H1 (cell line): ENCODE measurements around the gene AFG1L. TPM values are rescaled to one million over a fixed set of nuclear protein-coding genes. Genes with fewer than 3 reads are reported as not detected.
"Not testable (repeated sequence)": the region's sequence is repeated elsewhere in the genome, so short reads cannot be mapped to it uniquely, and the experiment has no call there.

Experiments used
- CTCF ChIA-PET: fragments of 300-600 bp; sonication (Branson Sonifier 250); formaldehyde crosslinking; loops from one replicate; lab custom pipeline; 2021; ENCODE audit not compliant: partially characterized antibody; lab: Charles Lee
- POLR2A ChIA-PET: fragments of 300-600 bp; sonication (Branson Sonifier 250); formaldehyde crosslinking; loops from one replicate; lab custom pipeline; 2021; ENCODE audit warnings: inconsistent platforms; ENCODE audit not compliant: partially characterized antibody; lab: Charles Lee
- DNase-seq, 2 experiments: peaks; one replicate each; pipeline versions ENCODE4 v3.0.0 to v3.0.0-alpha.2; 2010 to 2022; ENCODE audit warnings: low spot score in 2 of 2, low read depth in 1 of 2, mixed read lengths in 1 of 2
- FAIRE-seq: peaks from 2 replicates; lab custom pipeline; 2011; peaks lifted over from hg19 to GRCh38; lab: Jason Lieb, UNC
- H2AFZ ChIP-seq: 2 replicates; pipeline ENCODE4 v1.8.1; 2012; ENCODE audit warnings: low read length, inconsistent platforms
- H2AK5ac ChIP-seq: 2 replicates; pipeline ENCODE4 v1.6.1; 2013; ENCODE audit warnings: low read depth, low read length
- H2BK120ac ChIP-seq: replicated peaks from 2 replicates; pipeline ENCODE3; 2013; ENCODE audit warnings: low read depth, low read length, inconsistent platforms
- H2BK12ac ChIP-seq: 2 replicates; pipeline ENCODE4 v1.6.1; 2013; ENCODE audit warnings: low read depth, low read length
- H2BK15ac ChIP-seq: 2 replicates; pipeline ENCODE4 v1.6.1; 2013; ENCODE audit warnings: low read length
- H2BK20ac ChIP-seq: 2 replicates; pipeline ENCODE4 v1.6.1; 2013; ENCODE audit warnings: low read length
- H2BK5ac ChIP-seq: 2 replicates; pipeline ENCODE4 v1.6.1; 2013; ENCODE audit warnings: low read depth, low read length
- H3K14ac ChIP-seq: 2 replicates; pipeline ENCODE4 v1.6.1; 2013; ENCODE audit warnings: inconsistent platforms; ENCODE audit not compliant: insufficient read length
- H3K18ac ChIP-seq: 2 replicates; pipeline ENCODE4 v1.6.1; 2013; ENCODE audit warnings: low read length; ENCODE audit errors: extremely low read depth
- H3K23ac ChIP-seq: 2 replicates; pipeline ENCODE4 v1.6.1; 2013; ENCODE audit warnings: inconsistent platforms; ENCODE audit not compliant: insufficient read length
- H3K23me2 ChIP-seq: 2 replicates; pipeline ENCODE4 v1.6.1; 2013; ENCODE audit warnings: low read depth, low read length
- H3K27ac ChIP-seq: 2 replicates; pipeline ENCODE4 v1.6.1; 2011; ENCODE audit warnings: low read depth, low read length, inconsistent platforms
- H3K27me3 ChIP-seq, 4 experiments: replicated peaks in 1 of 4; 1 replicate in 1 of 4; 2 replicates in 3 of 4; pipeline versions ENCODE4 v1.6.1 to v1.8.1; 2011 to 2013; ENCODE audit warnings: low read length in 3 of 4, mild to moderate bottlenecking in 3 of 4, inconsistent platforms in 2 of 4, mixed read lengths in 2 of 4, moderate library complexity in 1 of 4; ENCODE audit not compliant: control insufficient read depth in 3 of 4, insufficient read depth in 3 of 4; ENCODE audit errors: extremely low read depth in 1 of 4
- H3K36me3 ChIP-seq, 4 experiments: 2 replicates each; pipeline versions ENCODE4 v1.6.1 to v1.8.1; 2011 to 2013; ENCODE audit warnings: mild to moderate bottlenecking in 4 of 4, low read length in 3 of 4, moderate library complexity in 2 of 4, control low read depth in 1 of 4, inconsistent platforms in 1 of 4; ENCODE audit not compliant: insufficient read depth in 4 of 4, control insufficient read depth in 2 of 4
- H3K4ac ChIP-seq: replicated peaks from 2 replicates; pipeline ENCODE3; 2013; ENCODE audit warnings: low read length, low read depth, mixed read lengths, inconsistent platforms; ENCODE audit not compliant: insufficient read length
- H3K4me1 ChIP-seq, 4 experiments: replicated peaks in 1 of 4; 1 replicate in 1 of 4; 2 replicates in 3 of 4; pipeline versions ENCODE4 v1.6.1 to v1.8.1; 2011 to 2013; ENCODE audit warnings: low read length in 3 of 4, inconsistent platforms in 2 of 4, mixed read lengths in 1 of 4; ENCODE audit not compliant: insufficient read depth in 4 of 4, control insufficient read depth in 3 of 4
- H3K4me2 ChIP-seq, 2 experiments: 2 replicates each; pipeline versions ENCODE4 v1.6.1 to v1.8.1; 2011 to 2013; ENCODE audit warnings: low read depth in 2 of 2, low read length in 2 of 2, control low read depth in 1 of 2, inconsistent platforms in 1 of 2, mild to moderate bottlenecking in 1 of 2; ENCODE audit not compliant: insufficient read depth in 1 of 2
- H3K4me3 ChIP-seq, 4 experiments: fragments of 200-600, 300-600 bp in 1 of 4; sonication (generic), shearing (Covaris generic), sonication (Bioruptor Twin) in 1 of 4; 2 replicates each; pipeline versions ENCODE4 v1.5.1 to v1.8.1; 2011 to 2016; ENCODE audit warnings: low read length in 4 of 4, low read depth in 3 of 4, control low read depth in 2 of 4, inconsistent platforms in 2 of 4, mild to moderate bottlenecking in 2 of 4, mixed read lengths in 1 of 4, moderate library complexity in 1 of 4; ENCODE audit not compliant: insufficient read depth in 2 of 4; ENCODE audit errors: extremely low read depth in 1 of 4
- H3K56ac ChIP-seq: replicated peaks from 2 replicates; pipeline ENCODE3; 2013; ENCODE audit warnings: low read depth, mild to moderate bottlenecking, mixed read lengths, low read length, inconsistent platforms; ENCODE audit not compliant: insufficient read length
- H3K79me1 ChIP-seq: 2 replicates; pipeline ENCODE4 v1.6.1; 2013; ENCODE audit warnings: low read depth, low read length, control low read depth
- H3K79me2 ChIP-seq, 2 experiments: 2 replicates each; pipeline versions ENCODE4 v1.6.1 to v1.8.1; 2012 to 2013; ENCODE audit warnings: low read length in 2 of 2, mild to moderate bottlenecking in 2 of 2, inconsistent platforms in 1 of 2; ENCODE audit not compliant: insufficient read depth in 2 of 2, control insufficient read depth in 1 of 2
- H3K9ac ChIP-seq, 4 experiments: replicated peaks in 1 of 4; 1 replicate in 1 of 4; 2 replicates in 3 of 4; pipeline versions ENCODE4 v1.6.1 to v1.8.1; 2011 to 2013; ENCODE audit warnings: low read depth in 3 of 4, low read length in 3 of 4, control low read depth in 2 of 4, mild to moderate bottlenecking in 2 of 4, moderate library complexity in 2 of 4, inconsistent platforms in 1 of 4; ENCODE audit errors: extremely low read depth in 1 of 4
- H3K9me3 ChIP-seq, 2 experiments: 2 replicates each; pipeline versions ENCODE4 v1.6.1 to v1.8.1; 2012 to 2013; ENCODE audit warnings: mild to moderate bottlenecking in 2 of 2, moderate library complexity in 2 of 2, control low read depth in 1 of 2, inconsistent platforms in 1 of 2, low read depth in 1 of 2, low read length in 1 of 2, mixed read lengths in 1 of 2; ENCODE audit not compliant: insufficient read depth in 2 of 2
- H4K20me1 ChIP-seq, 2 experiments: replicated peaks in 1 of 2; 2 replicates each; pipeline versions ENCODE3 to v1.8.1; 2011 to 2013; ENCODE audit warnings: inconsistent platforms in 2 of 2, low read length in 2 of 2, mild to moderate bottlenecking in 1 of 2; ENCODE audit not compliant: insufficient read depth in 2 of 2, control insufficient read depth in 1 of 2
- H4K5ac ChIP-seq: 2 replicates; pipeline ENCODE4 v1.6.1; 2013; ENCODE audit warnings: low read length, low read depth, mixed read lengths, inconsistent platforms; ENCODE audit not compliant: insufficient read length
- H4K8ac ChIP-seq: 2 replicates; pipeline ENCODE4 v1.8.0; 2013; ENCODE audit warnings: mild to moderate bottlenecking, moderate library complexity, low read length, inconsistent platforms; ENCODE audit not compliant: insufficient read depth; ENCODE audit errors: extremely low read depth
- H4K91ac ChIP-seq: replicated peaks from 2 replicates; pipeline ENCODE3; 2013; ENCODE audit warnings: low read length, mixed read lengths, inconsistent platforms; ENCODE audit not compliant: insufficient read length
- WGBS, 2 experiments: shearing (Covaris generic) in 1 of 2; methylation state at CpG; one replicate each; pipeline versions ENCODE4 v1.1.6 to v1.1.7; 2013 to 2015; ENCODE audit warnings: low lambda C conversion rate in 2 of 2, mixed read lengths in 2 of 2, inconsistent platforms in 1 of 2, low coverage in 1 of 2, missing lambda C conversion rate in 1 of 2; ENCODE audit not compliant: insufficient replicate concordance in 2 of 2, insufficient coverage in 1 of 2, insufficient read length in 1 of 2; ENCODE audit errors: extremely low coverage in 1 of 2, missing lambda C conversion rate in 1 of 2; 5-methylcytosine and 5-hydroxymethylcytosine counted together
- polyA plus RNA-seq, 7 experiments: library from polyadenylated mRNA; depleted of rRNA in 3 of 7; stranded (reverse) in 5 of 7; unstranded in 2 of 7; fragments of >200 nt in 5 of 7; fragments of 200-250 nt in 2 of 7; gene quantifications; 1 replicate in 5 of 7; 2 replicates in 1 of 7; 4 replicates in 1 of 7; pipeline versions ENCODE4 v1.2.1 to v1.2.3, GENCODE V29; 2011 to 2013; ENCODE audit warnings: missing spikeins in 2 of 7, mixed read lengths in 2 of 7
- total RNA-seq: library from RNA; stranded (reverse); fragmentation: NEBNext Ultra II Directional; extraction: Animal tissue kit (Norgen Biotek cat#: 25700); gene quantifications from 2 replicates; pipeline ENCODE4 v1.2.1, GENCODE V29; 2021

AFG1L gene
- total and polyA plus RNA-seq, 2 of the 8 experiments (the other 6 are each of a cell fraction or from before 2014, with no cell fraction given), result 0.98 to 5.7 TPM

DNA sequence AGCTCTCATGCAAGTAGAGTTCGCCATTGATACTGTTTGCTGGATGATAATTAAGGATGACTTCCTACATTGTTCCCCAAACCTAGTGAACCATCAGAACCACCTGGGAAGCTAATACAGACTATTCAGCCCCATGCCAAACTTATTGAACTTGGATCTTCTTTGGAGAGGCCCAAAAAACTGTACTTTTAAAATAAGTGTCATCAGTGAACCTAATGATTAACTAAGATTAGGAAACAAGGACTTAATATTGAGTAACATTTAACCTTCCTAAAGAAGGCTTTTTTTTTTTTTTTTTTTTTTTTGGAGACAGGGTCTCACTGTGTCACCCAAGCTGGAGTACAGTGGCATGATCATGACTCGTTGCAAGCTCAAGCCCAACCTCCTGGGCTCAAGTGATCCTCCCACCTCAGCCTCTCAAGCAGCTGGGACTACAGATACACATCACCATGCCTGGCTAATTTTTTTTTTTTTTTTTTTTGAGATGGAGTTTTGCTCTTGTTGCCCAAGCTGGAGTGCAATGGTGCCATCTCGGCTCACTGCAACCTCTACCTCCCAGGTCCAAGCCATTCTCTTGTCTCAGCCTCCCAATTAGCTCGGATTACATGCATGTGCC is 241.2 kb downstream of the AFG1L start:
- H2BK5ac ChIP-seq, H3K9ac ChIP-seq, H3K4ac ChIP-seq, H2BK12ac ChIP-seq, H2AFZ ChIP-seq, H2BK20ac ChIP-seq, H3K4me1 ChIP-seq, H3K18ac ChIP-seq, H3K9me3 ChIP-seq, H2BK120ac ChIP-seq, DNase-seq, H4K20me1 ChIP-seq, H3K4me3 ChIP-seq, H3K23me2 ChIP-seq, H3K79me1 ChIP-seq, FAIRE-seq, H3K23ac ChIP-seq, H3K27ac ChIP-seq, H2BK15ac ChIP-seq, H3K36me3 ChIP-seq, H3K14ac ChIP-seq, H4K8ac ChIP-seq, H3K4me2 ChIP-seq, H2AK5ac ChIP-seq, H3K79me2 ChIP-seq, H4K5ac ChIP-seq, H4K91ac ChIP-seq, H3K27me3 ChIP-seq, H3K56ac ChIP-seq: not testable (repeated sequence)
- CTCF ChIA-PET, result interaction anchor here (0.6 to 3.2 kb wide), 7 partner anchors 10 to 398 kb away, joined by 3 to 10 read pairs (median 3); no protein-coding TSS in a partner anchor
- WGBS, 2 experiments, result 91% methylated on average over 3 of the region's 4 CpGs; no CpG with 5 or more reads in 1 of the 2 experiments
- POLR2A ChIA-PET, result interaction anchor here (0.6 kb wide), 1 partner anchor 15 kb away, joined by 3 read pairs; no protein-coding TSS in a partner anchor
